Activated CD8-positive, alpha-beta memory T cell treated with anti-CD3 and anti-CD28 coated beads, Interleukin-2, amount 50 U/mL, for 4 hours (primary cell): ENCODE measurements around the gene GALNT15.

Experiments used
- DNase-seq: peaks from one replicate; pipeline ENCODE4 v3.0.0-alpha.2; 2020

GALNT15 gene

GRCh38 chr3:16255726-16256125, 81.2 kb downstream of the GALNT15 start:
- DNase-seq: no peak

DNA sequence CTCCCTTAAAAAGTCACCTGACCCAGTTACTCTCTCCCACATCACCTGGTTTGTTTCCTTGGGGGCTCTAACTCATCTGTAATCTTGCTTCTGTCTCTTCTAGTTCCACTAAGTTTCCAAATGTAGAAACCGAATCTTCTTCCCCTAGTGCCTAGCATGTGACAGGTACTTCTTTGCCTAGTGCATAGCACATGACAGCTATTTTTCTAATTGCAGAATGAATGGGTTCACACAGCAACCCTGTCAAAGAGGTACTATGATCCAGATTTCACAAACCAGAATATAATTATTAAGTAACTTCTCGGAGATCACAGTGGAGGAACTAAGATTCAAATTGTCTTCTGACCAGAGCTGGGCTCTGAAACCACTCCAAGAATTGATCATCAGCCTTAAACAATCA, 82.8 kb downstream of the GALNT15 start:
- no peak for DNase-seq

- no peak for DNase-seq
These were observed 83.7 kb downstream of the GALNT15 start for GRCh38 chr3:16258177-16258576.

DNA sequence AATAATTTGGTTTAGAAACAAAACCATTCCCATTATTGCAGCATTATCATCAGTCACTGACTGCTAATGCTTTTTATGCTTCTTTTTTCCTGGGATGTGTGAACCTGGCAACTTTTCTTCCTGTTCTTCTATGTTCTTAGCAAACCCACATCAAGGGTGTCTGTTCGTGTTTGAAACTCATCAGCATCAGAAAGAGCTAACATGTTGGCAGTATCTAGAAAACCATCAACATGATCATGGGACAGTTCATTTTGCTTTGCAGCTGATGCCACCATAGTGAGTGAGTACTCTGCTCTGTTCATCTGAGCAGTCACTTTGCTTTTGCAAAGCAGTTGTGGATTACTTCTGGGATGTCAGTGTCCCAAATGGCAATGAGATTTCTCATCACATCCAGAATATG, 84.4 kb downstream of the GALNT15 start:
- no peak for DNase-seq

GRCh38 chr3:16260046-16260445, 85.6 kb downstream of the GALNT15 start:
- DNase-seq: no peak

- DNase-seq: no peak
These were observed 87.7 kb downstream of the GALNT15 start for GRCh38 chr3:16262174-16262573.

- DNase-seq: no peak
These were observed 89.8 kb downstream of the GALNT15 start for GRCh38 chr3:16264174-16264707.

- DNase-seq: peak; percentile 99
These were observed 90.4 kb downstream of the GALNT15 start, which contains the start of the genes DPH3 and OXNAD1 for GRCh38 chr3:16264708-16265454. Gene DPH3, minus strand, starts transcription at chr3:16264943. Its CDS starts 67 bp downstream, at chr3:16264876. Gene OXNAD1, plus strand, starts transcription at chr3:16265212. Its CDS starts 5,741 bp downstream, at chr3:16270953.

DNA sequence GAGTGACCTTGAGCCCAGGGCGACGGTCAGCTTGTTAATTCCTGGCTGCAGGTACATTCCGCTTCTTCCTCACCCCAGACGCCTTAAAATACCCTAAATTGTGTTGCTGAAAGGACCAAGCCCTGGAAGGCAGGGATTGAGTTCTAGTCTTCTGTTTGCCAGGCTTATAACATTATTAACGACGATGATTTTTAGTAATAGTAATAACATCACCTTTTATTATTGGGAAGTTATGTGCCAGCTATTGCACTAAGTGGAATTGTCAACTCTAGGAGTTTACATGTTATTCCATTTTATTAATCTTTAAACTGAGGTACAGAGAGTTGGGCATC, 90.9 kb downstream of the GALNT15 start:
- DNase-seq: no peak

GRCh38 chr3:16266714-16267113, 92.2 kb downstream of the GALNT15 start:
- no peak for DNase-seq

DNA sequence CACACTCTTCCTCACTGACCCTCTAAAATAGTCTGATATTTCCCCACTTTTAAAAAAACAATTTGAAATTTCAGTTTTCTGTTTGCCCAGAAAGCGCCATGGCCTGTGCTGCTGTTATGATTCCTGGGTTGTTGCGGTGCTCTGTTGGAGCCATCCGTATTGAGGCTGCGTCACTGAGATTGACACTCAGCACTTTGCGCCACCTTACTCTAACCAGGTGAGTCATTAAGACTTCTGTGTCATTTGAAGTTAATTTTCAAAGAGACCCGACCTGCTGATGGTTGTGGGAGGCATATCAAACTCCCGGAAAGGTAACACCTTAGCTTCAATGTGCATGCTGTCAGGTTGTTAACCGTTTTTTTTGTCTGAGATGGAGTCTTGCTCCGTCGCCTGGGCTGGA, 96.4 kb downstream of the GALNT15 start:
- DNase-seq: no peak

DNA sequence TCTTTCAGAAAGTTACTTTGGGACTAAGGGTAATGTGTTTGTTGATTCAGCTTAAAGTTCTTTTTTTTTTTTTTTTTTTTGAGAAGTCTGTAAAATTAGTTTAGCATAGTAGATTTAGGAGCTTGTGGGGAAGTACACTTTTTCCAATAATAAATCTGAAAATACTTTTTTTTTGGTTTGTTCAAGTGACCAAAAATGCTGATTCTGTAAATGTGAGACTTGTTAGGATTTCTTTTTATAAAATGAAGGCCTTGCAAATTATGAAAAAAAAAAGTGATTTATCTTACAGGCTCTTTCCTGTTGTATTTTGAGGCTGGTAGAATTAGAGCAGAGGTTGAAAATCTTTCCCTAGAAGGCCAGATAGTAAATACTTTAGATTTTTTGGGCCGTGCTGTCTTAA, 98.1 kb downstream of the GALNT15 start:
- no peak for DNase-seq

- DNase-seq: no peak
These were observed 99.4 kb downstream of the GALNT15 start for GRCh38 chr3:16273867-16274266.

DNA sequence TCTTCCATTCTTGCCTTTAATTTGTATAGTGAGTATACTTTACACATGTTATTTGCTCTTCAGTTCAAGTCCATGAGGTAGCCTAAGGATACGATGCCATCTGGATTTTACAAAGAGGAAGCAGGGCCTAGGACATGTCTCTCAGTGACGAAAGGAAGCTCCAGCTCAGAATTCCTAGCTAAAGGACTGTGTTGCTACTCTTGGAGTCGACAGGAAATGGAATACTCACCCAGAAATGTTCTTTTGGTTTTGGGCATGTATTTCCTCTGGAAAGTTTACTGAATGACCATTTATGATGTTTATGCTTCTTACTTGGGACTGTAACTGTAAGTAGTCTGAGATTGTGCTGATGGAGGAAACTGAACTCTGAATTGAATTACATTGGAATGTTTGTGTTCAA, 103.0 kb downstream of the GALNT15 start:
- no peak for DNase-seq

DNA sequence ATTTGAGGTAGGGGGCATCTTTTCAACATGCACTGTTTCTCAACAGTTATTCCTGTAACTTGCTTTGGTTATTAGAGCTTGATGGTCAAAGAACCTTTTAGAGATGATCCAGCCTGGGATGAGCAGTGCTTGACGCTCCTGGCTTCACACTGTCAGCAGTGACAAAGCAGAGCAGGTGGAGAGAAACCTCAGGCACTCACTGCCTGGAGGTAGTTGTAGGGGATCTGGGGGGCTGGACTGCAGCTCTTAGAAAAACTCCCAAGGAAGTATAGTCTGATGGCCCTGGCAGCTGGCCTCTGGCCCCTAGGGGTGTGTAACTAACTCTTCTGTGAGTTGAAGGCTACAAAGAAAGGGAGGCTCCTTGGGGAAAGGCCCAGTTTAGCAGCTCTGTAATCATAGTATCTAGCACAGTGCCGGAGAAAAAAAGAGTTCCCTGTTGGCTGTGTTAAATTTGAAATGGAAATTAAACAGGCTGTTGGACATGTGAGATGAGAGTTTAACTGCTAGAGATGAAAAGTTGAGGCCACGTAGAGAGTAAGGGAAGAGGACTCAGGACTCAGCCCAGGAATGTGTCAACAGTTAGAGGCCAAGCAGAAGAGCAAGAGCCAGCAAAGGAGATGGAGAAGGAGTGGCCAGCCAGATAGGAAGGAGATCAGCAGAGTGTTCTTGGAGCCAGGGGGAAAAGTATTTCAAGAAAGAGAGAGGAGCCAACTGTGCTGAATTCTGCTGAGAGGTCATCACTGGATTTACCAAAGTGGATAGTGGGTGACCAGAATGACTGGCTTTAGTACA, 104.7 kb downstream of the GALNT15 start:
- no peak for DNase-seq

DNA sequence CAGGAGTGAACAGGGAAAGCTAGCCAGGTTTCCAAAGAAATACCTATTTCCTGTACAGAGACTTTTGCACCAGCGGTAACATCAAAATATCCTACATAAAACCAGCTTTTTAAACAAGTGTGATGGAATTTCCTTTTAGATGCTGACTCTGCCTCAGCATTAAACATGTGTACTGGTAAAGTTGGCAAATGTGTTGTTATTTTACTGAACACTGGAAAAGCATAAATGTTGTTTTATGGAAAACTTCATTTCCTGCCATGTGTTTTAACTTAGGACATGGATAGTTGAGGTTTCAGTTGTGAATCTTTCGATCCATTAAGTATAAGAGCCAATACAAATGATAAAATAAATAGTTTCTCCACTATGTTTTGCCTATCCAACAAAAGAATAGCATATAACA, 106.2 kb downstream of the GALNT15 start:
- no peak for DNase-seq
